OCI-LY1 (cell line): Measurements from ENCODE around the gene TCERG1.
A peak's percentile ranks its signal among the peaks of the same experiment; 100 is the strongest.

Experiments used
- CTCF ChIP-seq: fragments of 200-600 bp; sonication (generic), shearing (Covaris generic); IDR thresholded peaks from 2 replicates; pipeline ENCODE4 v1.5.1; 2017; ENCODE audit warnings: mild to moderate bottlenecking, antibody characterized with exemption, low read length, moderate library complexity, mixed read lengths
- EZH2 ChIP-seq: fragments of 200-600 bp; sonication (generic), shearing (Covaris generic); IDR thresholded peaks from 2 replicates; pipeline ENCODE4 v1.8.0; 2017; ENCODE audit warnings: borderline replicate concordance, mixed run types, mild to moderate bottlenecking, antibody characterized with exemption, low read length, moderate library complexity, mixed read lengths

DNA sequence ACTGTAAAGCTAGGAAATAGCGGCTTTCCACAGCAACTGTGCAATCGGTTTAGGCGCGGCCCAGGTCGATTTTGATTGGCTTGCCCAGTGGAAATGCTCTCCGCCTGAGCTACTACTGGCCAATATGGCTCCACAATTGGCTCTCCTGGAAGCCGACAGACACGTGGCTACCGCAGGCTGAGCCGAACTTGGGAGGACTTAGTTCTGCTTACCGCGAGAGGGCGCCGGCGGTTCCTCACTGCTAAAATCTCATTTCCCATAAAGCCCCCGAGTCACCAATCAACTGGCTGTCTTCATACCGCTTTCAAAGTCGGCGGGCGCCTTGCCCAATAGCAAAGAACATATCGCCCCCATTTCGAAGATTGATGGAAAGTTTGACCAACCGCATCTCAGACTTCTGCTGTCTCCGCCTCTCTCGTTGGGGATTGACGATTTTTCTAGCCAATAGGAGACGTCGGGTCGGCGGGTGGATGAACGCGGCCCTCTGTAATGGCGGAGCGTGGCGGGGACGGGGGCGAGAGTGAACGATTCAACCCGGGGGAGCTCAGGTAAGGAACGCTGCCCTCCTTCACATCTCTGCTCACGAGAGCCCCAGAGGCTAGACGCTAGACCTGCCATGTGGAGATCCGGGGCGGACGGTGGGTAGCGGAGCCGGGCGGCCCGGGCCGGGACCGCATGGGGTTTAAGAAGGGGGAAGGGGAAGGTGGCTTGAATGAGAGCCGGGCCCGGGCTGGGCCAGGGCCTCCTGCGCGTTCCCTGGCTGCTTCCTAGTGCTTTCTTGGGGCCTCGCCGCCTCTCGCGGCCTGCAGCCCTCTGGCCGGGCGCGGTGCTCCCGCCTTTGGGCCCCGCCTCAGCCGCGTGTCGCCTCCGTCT lies at the start of gene TCERG1:
- TF ChIP-seq CTCF, result peak; percentile 87
- TF ChIP-seq EZH2, result no peak
